Neural cell (in vitro differentiated cells): Measurements from ENCODE around the gene FBXO34.

Experiments
- CTCF ChIP-seq: fragments of 450-650 bp; IDR thresholded peaks from 2 replicates; pipeline ENCODE4 v1.5.1; 2014; ENCODE audit warnings: antibody characterized with exemption, mild to moderate bottlenecking, moderate library complexity; ENCODE audit not compliant: poor library complexity, severe bottlenecking
- EP300 ChIP-seq: fragments of 450-650 bp; conservative IDR thresholded peaks from 2 replicates; pipeline ENCODE4 v1.6.1; 2014; ENCODE audit warnings: antibody characterized with exemption, mild to moderate bottlenecking, moderate library complexity; ENCODE audit not compliant: poor library complexity, severe bottlenecking
- EZH2 ChIP-seq: fragments of 200-600, 300-800 bp; shearing (Covaris generic), sonication (generic); IDR thresholded peaks from 2 replicates; pipeline ENCODE4 v1.6.1; 2014; ENCODE audit warnings: antibody characterized with exemption, low read length, borderline replicate concordance, mild to moderate bottlenecking; ENCODE audit not compliant: insufficient read depth, poor library complexity, severe bottlenecking
- MXI1 ChIP-seq: fragments of 450-650 bp; conservative IDR thresholded peaks from 2 replicates; pipeline ENCODE4 v1.6.1; 2014; ENCODE audit warnings: antibody characterized with exemption, mild to moderate bottlenecking; ENCODE audit not compliant: poor library complexity, severe bottlenecking
- POLR2AphosphoS5 ChIP-seq: IDR thresholded peaks from 2 replicates; pipeline ENCODE4 v1.6.1; 2012
- RAD21 ChIP-seq: fragments of 450-650 bp; conservative IDR thresholded peaks from 2 replicates; pipeline ENCODE4 v1.6.1; 2014; ENCODE audit warnings: antibody characterized with exemption, mild to moderate bottlenecking, moderate library complexity
- REST ChIP-seq: IDR thresholded peaks from 2 replicates; pipeline ENCODE4 v1.6.1; 2012; ENCODE audit warnings: borderline replicate concordance
- SMC3 ChIP-seq: fragments of 450-650 bp; conservative IDR thresholded peaks from 2 replicates; pipeline ENCODE4 v1.6.1; 2014; ENCODE audit warnings: antibody characterized with exemption, mild to moderate bottlenecking, moderate library complexity; ENCODE audit not compliant: poor library complexity
- TAF1 ChIP-seq: IDR thresholded peaks from 2 replicates; pipeline ENCODE4 v1.6.1; 2012; ENCODE audit warnings: low read depth

GRCh38 chr14:55366271-55366670 is 95.0 kb downstream of the FBXO34 start:
- TF ChIP-seq CTCF (no peak), RAD21 (no peak), MXI1 (no peak), EP300 (no peak), TAF1 (no peak), EZH2 (no peak), REST (no peak), POLR2AphosphoS5 (no peak), SMC3 (no peak)
